Omental fat pad (tissue), 4 donors: ENCODE results near the gene KLHL6. TPM values are rescaled to one million over a fixed set of nuclear protein-coding genes. Genes with fewer than 3 reads are reported as not detected.

ENCODE experiments used
- ATAC-seq: fragments of 150-250 bp; one replicate; pipeline ENCODE4 v1.9.1; 2016; ENCODE audit warnings: mild to moderate bottlenecking, moderate library complexity; ENCODE audit not compliant: low FRiP score
- DNase-seq: peaks from one replicate; pipeline ENCODE4 v3.0.0-alpha.2; 2019; ENCODE audit warnings: low spot score
- total RNA-seq, 4 donors: library from RNA; depleted of rRNA; stranded (reverse); fragments of >200 nt; gene quantifications; one replicate each; pipeline ENCODE4 v1.1.0, GENCODE V29; 2016
- TF ChIP-seq, protein P1 (sequence below), 3 donors: fragments of 450-650 bp; IDR thresholded peaks; one replicate each; pipeline ENCODE4 v1.5.1; 2016 to 2017; ENCODE audit warnings: antibody characterized with exemption in 3 of 3, mild to moderate bottlenecking in 3 of 3, moderate library complexity in 2 of 3

KLHL6 gene
- total RNA-seq, 4 donors from 2014 or later = 3.0 to 21.5 (median 6.5) TPM

- DNase-seq (no peak), ATAC-seq (no peak)
- TF ChIP-seq, protein P1, sequence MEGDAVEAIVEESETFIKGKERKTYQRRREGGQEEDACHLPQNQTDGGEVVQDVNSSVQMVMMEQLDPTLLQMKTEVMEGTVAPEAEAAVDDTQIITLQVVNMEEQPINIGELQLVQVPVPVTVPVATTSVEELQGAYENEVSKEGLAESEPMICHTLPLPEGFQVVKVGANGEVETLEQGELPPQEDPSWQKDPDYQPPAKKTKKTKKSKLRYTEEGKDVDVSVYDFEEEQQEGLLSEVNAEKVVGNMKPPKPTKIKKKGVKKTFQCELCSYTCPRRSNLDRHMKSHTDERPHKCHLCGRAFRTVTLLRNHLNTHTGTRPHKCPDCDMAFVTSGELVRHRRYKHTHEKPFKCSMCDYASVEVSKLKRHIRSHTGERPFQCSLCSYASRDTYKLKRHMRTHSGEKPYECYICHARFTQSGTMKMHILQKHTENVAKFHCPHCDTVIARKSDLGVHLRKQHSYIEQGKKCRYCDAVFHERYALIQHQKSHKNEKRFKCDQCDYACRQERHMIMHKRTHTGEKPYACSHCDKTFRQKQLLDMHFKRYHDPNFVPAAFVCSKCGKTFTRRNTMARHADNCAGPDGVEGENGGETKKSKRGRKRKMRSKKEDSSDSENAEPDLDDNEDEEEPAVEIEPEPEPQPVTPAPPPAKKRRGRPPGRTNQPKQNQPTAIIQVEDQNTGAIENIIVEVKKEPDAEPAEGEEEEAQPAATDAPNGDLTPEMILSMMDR (IDR thresholded peaks at IDR 0.05) = no peak
Observed at GRCh38 chr3:183487016-183487415, 68.5 kb downstream of the KLHL6 start.

GRCh38 chr3:183486472-183486871 lies 69.0 kb downstream of the KLHL6 start:
- DNase-seq = no peak
- ATAC-seq = no peak
- TF ChIP-seq, protein P1 (IDR thresholded peaks at IDR 0.05) = no peak

- TF ChIP-seq, protein P1 (IDR thresholded peaks at IDR 0.05) = no peak
- DNase-seq = no peak
Observed at GRCh38 chr3:183485585-183485984, 69.9 kb downstream of the KLHL6 start.

DNA sequence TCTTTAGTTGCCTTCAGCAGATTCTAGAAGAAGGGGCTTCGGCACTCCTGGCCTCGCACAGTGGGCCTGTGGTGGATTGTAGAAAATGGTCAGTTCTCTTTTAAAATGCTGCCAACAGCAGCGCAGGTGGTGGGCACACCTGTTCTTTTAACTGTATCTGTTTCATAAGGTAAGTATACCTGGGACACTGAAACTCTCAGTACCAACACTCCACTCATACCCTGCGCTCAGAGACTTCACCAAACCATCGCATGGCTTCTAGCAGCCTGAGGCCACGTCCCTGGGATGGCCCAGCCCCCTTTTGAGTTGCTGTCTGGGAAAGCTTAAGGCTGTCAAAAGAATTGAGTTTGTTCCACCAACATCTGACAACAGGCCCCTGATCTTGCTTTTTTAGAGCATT lies 70.4 kb downstream of the KLHL6 start:
- ATAC-seq = no peak
- TF ChIP-seq, protein P1 (IDR thresholded peaks at IDR 0.05) = no peak
- DNase-seq = no peak

More at GRCh38 chr3:183485585-183485984, 69.9 kb downstream of the KLHL6 start:
- no peak for ATAC-seq

GRCh38 chr3:183484431-183485075 lies 71.0 kb downstream of the KLHL6 start:
- no peak for ATAC-seq

DNA sequence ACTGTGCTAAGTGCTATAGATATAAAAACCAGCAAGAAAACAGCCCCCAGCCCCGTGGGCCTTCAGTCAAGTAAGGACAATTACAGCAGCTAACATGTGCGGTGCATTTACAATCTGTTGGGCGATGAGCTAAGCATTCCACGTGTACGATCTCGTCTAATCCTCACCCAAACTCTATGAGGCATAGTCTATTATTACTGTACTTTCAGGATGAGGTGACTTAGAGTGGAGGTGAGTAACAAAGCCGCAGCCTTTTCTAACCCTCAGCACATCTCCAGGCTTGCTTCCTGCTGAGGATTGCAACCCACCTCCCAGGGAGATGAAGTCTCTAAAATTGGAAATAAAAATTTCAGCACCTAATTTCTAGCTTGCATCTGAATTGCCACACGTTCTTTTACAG lies 73.9 kb downstream of the KLHL6 start:
- TF ChIP-seq, protein P1 (IDR thresholded peaks at IDR 0.05) = no peak
- no peak for DNase-seq
- ATAC-seq = no peak

More at GRCh38 chr3:183484431-183485075, 71.0 kb downstream of the KLHL6 start:
- TF ChIP-seq, protein P1 (IDR thresholded peaks at IDR 0.05) = no peak
- DNase-seq = no peak

- ATAC-seq (no peak), DNase-seq (no peak)
- TF ChIP-seq, protein P1 (IDR thresholded peaks at IDR 0.05) = no peak
Observed at GRCh38 chr3:183478501-183478900, 77.0 kb downstream of the KLHL6 start.
